ENCODE results near the gene ENTPD2. TPM values are rescaled to one million over a fixed set of nuclear protein-coding genes. Genes with fewer than 3 reads are reported as not detected.

ENTPD2 gene
- total and polyA plus RNA-seq, 2 donors (not counting 1 experiment from before 2014, with no cell fraction given), result not detected

- Mint-ChIP-seq H3K27me3 (peaks cover 3% of the 10 kb centered on the region), H3K27ac (peak overlapping the region; percentile 87), H3K9me3 (ENCODE audit: insufficient read depth) (no peaks in the 10 kb centered on the region), H3K4me1 (peaks cover 44% of the 10 kb centered on the region), H3K4me3 (peak overlapping the region; percentile 81)
- DNase-seq (peak; percentile 68), ATAC-seq (ENCODE audit: low read depth) (peak; percentile 54)
- Histone ChIP-seq H3K4me2 (replicated peaks; ENCODE audit: low read depth, low read length, poor library complexity, severe bottlenecking) (peak overlapping the region; percentile 73), H2AFZ (ENCODE audit: insufficient read depth, low read depth, low read length, poor library complexity, severe bottlenecking) (peak overlapping the region; percentile 48), H3K9me3 (ENCODE audit: control extremely low read depth in 1 of 3, control insufficient read depth in 2 of 3, insufficient read depth in 1 of 3, low read length in 2 of 3) (peaks cover 0 to 8% (median 0%) of the 10 kb centered on the region in 3 donors), H3K9ac (ENCODE audit: low read length) (peak overlapping the region; percentile 51), H3K27ac (ENCODE audit: low read length in 2 of 2) (peak overlapping the region; percentile 4 to 74), H3K36me3 (replicated peaks in 1 of 2; ENCODE audit: control extremely low read depth in 1 of 2, control insufficient read depth in 1 of 2, extremely low read depth in 1 of 2, insufficient read depth in 2 of 2, low read length in 1 of 2) (no peaks in the 10 kb centered on the region), H3K79me2 (ENCODE audit: control insufficient read depth, insufficient read depth, low read length) (no peaks in the 10 kb centered on the region), H3K4me1 (ENCODE audit: control insufficient read depth in 2 of 2, insufficient read depth in 2 of 2, low read length in 2 of 2) (peaks cover 46 to 58% of the 10 kb centered on the region in 2 donors), H3K27me3 (replicated peaks in 1 of 4; ENCODE audit: control extremely low read depth in 1 of 4, control insufficient read depth in 3 of 4, insufficient read depth in 4 of 4, low read length in 3 of 4) (peaks cover 0 to 4% (median 0%) of the 10 kb centered on the region in 4 experiments), H4K20me1 (ENCODE audit: control insufficient read depth, insufficient read depth, low read length, poor library complexity, severe bottlenecking) (no peaks in the 10 kb centered on the region), H3K4me3 (ENCODE audit: control extremely low read depth in 1 of 5, extremely low read depth in 1 of 5, insufficient read depth in 1 of 5, low read depth in 2 of 5, low read length in 4 of 5) (peak overlapping the region in 2 of 5 experiments; percentile 41 to 50)
- intact Hi-C loops (cut with micrococcal nuclease), result loop anchor here (1.0 kb wide), 1 partner anchor 8 kb away; the partner anchor contains the start of gene PAXX
- ChIA-PET POLR2A (interaction anchor here (0.6 to 1.9 kb wide), 9 partner anchors 8 to 299 kb away, joined by 3 to 18 read pairs (median 4); partner anchors contain the start of gene PAXX), CTCF (interaction anchor here (0.7 to 4.4 kb wide), 10 partner anchors 9 to 453 kb away, joined by 3 to 27 read pairs (median 6); partner anchors contain the start of genes ABCA2, FUT7 and PAXX)
- WGBS (ENCODE audit: insufficient coverage), result 40% methylated on average over 10 of the region's 10 CpGs
- TF ChIP-seq CTCF (IDR thresholded peaks at IDR 0.05), result no peak
- TF ChIP-seq EZH2 (IDR thresholded peaks at IDR 0.05; ENCODE audit: borderline replicate concordance, insufficient read depth, low read depth, low read length, poor library complexity, severe bottlenecking), result no peak
Observed at GRCh38 chr9:137000177-137000930, 53.5 kb downstream of the ENTPD2 start.

Small RNA genes within 50 kb of the gene (small RNA-seq; reads per million reads assigned to genes)
- gene RF00153 (ENCODE audit: insufficient read length, low read depth, low replicate concordance), result not detected

Other genes starting within 250 kb of the ENTPD2 start
Only the 30 nearest of the 37 such genes appear.
- 259 and 261 TPM in 2 replicates for gene EDF1, start 187.8 kb downstream of the ENTPD2 start, total RNA-seq
- 317 and 360 TPM in 2 replicates for gene EDF1, start 187.8 kb downstream of the ENTPD2 start, polyA plus RNA-seq
- 54.5 and 55.4 TPM in 2 replicates for gene TRAF2, start 167.5 kb downstream of the ENTPD2 start, total RNA-seq
- 25.5 and 35.5 TPM in 2 replicates for gene TRAF2, start 167.5 kb downstream of the ENTPD2 start, polyA plus RNA-seq
- gene FBXW5, start 109.3 kb downstream of the ENTPD2 start, total RNA-seq, result 99.6 and 102 TPM in 2 replicates
- gene FBXW5, start 109.3 kb downstream of the ENTPD2 start, polyA plus RNA-seq, result 156 and 195 TPM in 2 replicates
- gene C8G, start 108.8 kb downstream of the ENTPD2 start, total RNA-seq, result 1.7 and 2.8 TPM in 2 replicates
- 0.65 and 2.8 TPM in 2 replicates for gene C8G, start 108.8 kb downstream of the ENTPD2 start, polyA plus RNA-seq
- 1.9 and 2.6 TPM in 2 replicates for gene LCN12, start 101.8 kb downstream of the ENTPD2 start, total RNA-seq
- 1.5 and 2.4 TPM in 2 replicates for gene LCN12, start 101.8 kb downstream of the ENTPD2 start, polyA plus RNA-seq
- gene PTGDS, start 76.6 kb downstream of the ENTPD2 start, total RNA-seq, result not detected in 2 replicates
- gene PTGDS, start 76.6 kb downstream of the ENTPD2 start, polyA plus RNA-seq, result 0.13 and 0.25 TPM in 2 replicates
- gene LCNL1, start 71.1 kb downstream of the ENTPD2 start, total RNA-seq, result not detected in 2 replicates
- gene LCNL1, start 71.1 kb downstream of the ENTPD2 start, polyA plus RNA-seq, result 0.06 TPM in 1 of 2 replicates, not detected in the other
- gene PAXX, start 61.6 kb downstream of the ENTPD2 start, total RNA-seq, result 73.0 and 74.8 TPM in 2 replicates
- gene PAXX, start 61.6 kb downstream of the ENTPD2 start, polyA plus RNA-seq, result 126 and 167 TPM in 2 replicates
- 1.1 TPM in 2 replicates for gene CLIC3, start 57.5 kb downstream of the ENTPD2 start, total RNA-seq
- 1.9 and 2.1 TPM in 2 replicates for gene CLIC3, start 57.5 kb downstream of the ENTPD2 start, polyA plus RNA-seq
- 29.1 and 30.7 TPM in 2 replicates for gene ABCA2, start 25.8 kb downstream of the ENTPD2 start, total RNA-seq
- 61.1 and 63.1 TPM in 2 replicates for gene ABCA2, start 25.8 kb downstream of the ENTPD2 start, polyA plus RNA-seq
- 7.0 and 8.2 TPM in 2 replicates for gene FUT7, start 22.0 kb downstream of the ENTPD2 start, total RNA-seq
- gene FUT7, start 22.0 kb downstream of the ENTPD2 start, polyA plus RNA-seq, result 2.6 and 7.3 TPM in 2 replicates
- 0.17 and 0.39 TPM in 2 replicates for gene NPDC1, start 7.9 kb downstream of the ENTPD2 start, total RNA-seq
- gene NPDC1, start 7.9 kb downstream of the ENTPD2 start, polyA plus RNA-seq, result 0.19 and 3.0 TPM in 2 replicates
- 0.39 and 0.73 TPM in 2 replicates for gene SAPCD2, start 16.5 kb upstream of the ENTPD2 start, total RNA-seq
- gene SAPCD2, start 16.5 kb upstream of the ENTPD2 start, polyA plus RNA-seq, result 0.45 and 0.69 TPM in 2 replicates
- gene UAP1L1, start 23.5 kb upstream of the ENTPD2 start, total RNA-seq, result 47.6 and 55.8 TPM in 2 replicates
- 29.1 and 38.1 TPM in 2 replicates for gene UAP1L1, start 23.5 kb upstream of the ENTPD2 start, polyA plus RNA-seq
- gene MAN1B1, start 32.9 kb upstream of the ENTPD2 start, total RNA-seq, result 68.4 and 80.9 TPM in 2 replicates
- gene MAN1B1, start 32.9 kb upstream of the ENTPD2 start, polyA plus RNA-seq, result 47.0 and 53.1 TPM in 2 replicates
- gene DPP7, start 60.7 kb upstream of the ENTPD2 start, total RNA-seq, result 324 and 335 TPM in 2 replicates
- 506 and 546 TPM in 2 replicates for gene DPP7, start 60.7 kb upstream of the ENTPD2 start, polyA plus RNA-seq
- gene GRIN1, start 85.1 kb upstream of the ENTPD2 start, total RNA-seq, result not detected in 2 replicates
- gene GRIN1, start 85.1 kb upstream of the ENTPD2 start, polyA plus RNA-seq, result 0.04 TPM in 1 of 2 replicates, not detected in the other
- gene LRRC26, start 116.0 kb upstream of the ENTPD2 start, total RNA-seq, result not detected in 2 replicates
- gene LRRC26, start 116.0 kb upstream of the ENTPD2 start, polyA plus RNA-seq, result not detected in 2 replicates
- gene TMEM210, start 118.0 kb upstream of the ENTPD2 start, total RNA-seq, result not detected in 2 replicates
- not detected in 2 replicates for gene TMEM210, start 118.0 kb upstream of the ENTPD2 start, polyA plus RNA-seq
- 121 and 129 TPM in 2 replicates for gene ANAPC2, start 134.5 kb upstream of the ENTPD2 start, total RNA-seq
- gene ANAPC2, start 134.5 kb upstream of the ENTPD2 start, polyA plus RNA-seq, result 127 and 138 TPM in 2 replicates
- gene SSNA1, start 134.6 kb upstream of the ENTPD2 start, total RNA-seq, result 52.9 and 53.6 TPM in 2 replicates
- gene SSNA1, start 134.6 kb upstream of the ENTPD2 start, polyA plus RNA-seq, result 99.0 and 129 TPM in 2 replicates
- 16.3 and 19.3 TPM in 2 replicates for gene TPRN, start 146.7 kb upstream of the ENTPD2 start, total RNA-seq
- gene TPRN, start 146.7 kb upstream of the ENTPD2 start, polyA plus RNA-seq, result 5.7 and 6.4 TPM in 2 replicates
- 35.7 and 38.0 TPM in 2 replicates for gene TMEM203, start 151.6 kb upstream of the ENTPD2 start, total RNA-seq
- gene TMEM203, start 151.6 kb upstream of the ENTPD2 start, polyA plus RNA-seq, result 16.1 and 20.6 TPM in 2 replicates
- gene NDOR1, start 151.6 kb upstream of the ENTPD2 start, total RNA-seq, result 37.3 and 40.9 TPM in 2 replicates
- gene NDOR1, start 151.6 kb upstream of the ENTPD2 start, polyA plus RNA-seq, result 36.4 and 37.6 TPM in 2 replicates
- gene RNF208, start 168.2 kb upstream of the ENTPD2 start, total RNA-seq, result 1.1 and 1.4 TPM in 2 replicates
- gene RNF208, start 168.2 kb upstream of the ENTPD2 start, polyA plus RNA-seq, result 0.97 and 1.1 TPM in 2 replicates
- 0.22 and 0.32 TPM in 2 replicates for gene CYSRT1, start 171.1 kb upstream of the ENTPD2 start, total RNA-seq
- 0.51 and 0.68 TPM in 2 replicates for gene CYSRT1, start 171.1 kb upstream of the ENTPD2 start, polyA plus RNA-seq
- not detected in 2 replicates for gene RNF224, start 173.4 kb upstream of the ENTPD2 start, total RNA-seq
- gene RNF224, start 173.4 kb upstream of the ENTPD2 start, polyA plus RNA-seq, result not detected in 2 replicates
- gene SLC34A3, start 176.8 kb upstream of the ENTPD2 start, total RNA-seq, result not detected in 2 replicates
- gene SLC34A3, start 176.8 kb upstream of the ENTPD2 start, polyA plus RNA-seq, result not detected in 2 replicates
- 110 and 111 TPM in 2 replicates for gene TUBB4B, start 187.2 kb upstream of the ENTPD2 start, total RNA-seq
- 245 and 261 TPM in 2 replicates for gene TUBB4B, start 187.2 kb upstream of the ENTPD2 start, polyA plus RNA-seq
- gene STPG3, start 197.2 kb upstream of the ENTPD2 start, total RNA-seq, result not detected in 2 replicates
- gene STPG3, start 197.2 kb upstream of the ENTPD2 start, polyA plus RNA-seq, result not detected in 2 replicates